ENCODE measurements around the gene PAQR9. TPM values are rescaled to one million over a fixed set of nuclear protein-coding genes. Genes with fewer than 3 reads are reported as not detected.

Gene PAQR9
- polyA plus RNA-seq, 2 of the 4 experiments (the other 2 are of a cell fraction): 3.0 to 3.1 TPM

DNA sequence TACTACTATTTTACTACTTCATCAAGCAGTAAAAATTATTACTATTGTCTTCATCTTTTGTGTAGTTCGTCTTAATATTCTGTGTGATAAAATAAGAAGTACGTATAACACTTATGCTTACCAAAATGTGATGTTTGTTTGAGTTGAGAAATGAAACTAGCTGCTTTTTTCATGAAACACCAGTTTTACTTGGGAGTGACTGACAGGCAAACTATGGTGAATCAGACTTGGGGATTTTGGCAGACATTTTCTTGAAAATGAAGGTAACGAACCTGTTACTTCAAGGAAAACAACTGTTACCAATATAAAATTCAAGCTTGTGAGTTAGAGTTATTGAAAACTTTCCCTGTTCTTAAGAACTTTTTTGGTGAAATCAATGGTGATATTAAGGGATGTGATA is 48.2 kb upstream of the PAQR9 start (continued):
- TF ChIP-seq, protein P1, sequence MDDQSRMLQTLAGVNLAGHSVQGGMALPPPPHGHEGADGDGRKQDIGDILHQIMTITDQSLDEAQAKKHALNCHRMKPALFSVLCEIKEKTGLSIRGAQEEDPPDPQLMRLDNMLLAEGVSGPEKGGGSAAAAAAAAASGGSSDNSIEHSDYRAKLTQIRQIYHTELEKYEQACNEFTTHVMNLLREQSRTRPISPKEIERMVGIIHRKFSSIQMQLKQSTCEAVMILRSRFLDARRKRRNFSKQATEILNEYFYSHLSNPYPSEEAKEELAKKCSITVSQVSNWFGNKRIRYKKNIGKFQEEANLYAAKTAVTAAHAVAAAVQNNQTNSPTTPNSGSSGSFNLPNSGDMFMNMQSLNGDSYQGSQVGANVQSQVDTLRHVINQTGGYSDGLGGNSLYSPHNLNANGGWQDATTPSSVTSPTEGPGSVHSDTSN (IDR thresholded peaks at IDR 0.05): no peak
- TF ChIP-seq USF2 (IDR thresholded peaks at IDR 0.05) (no peak), CHD4 (IDR thresholded peaks at IDR 0.05; ENCODE audit: borderline replicate concordance) (no peak), E2F6 (IDR thresholded peaks at IDR 0.05; ENCODE audit: borderline replicate concordance, low read depth) (no peak), RFX5 (IDR thresholded peaks at IDR 0.05) (no peak), KDM5A (IDR thresholded peaks at IDR 0.05) (no peak)

DNA sequence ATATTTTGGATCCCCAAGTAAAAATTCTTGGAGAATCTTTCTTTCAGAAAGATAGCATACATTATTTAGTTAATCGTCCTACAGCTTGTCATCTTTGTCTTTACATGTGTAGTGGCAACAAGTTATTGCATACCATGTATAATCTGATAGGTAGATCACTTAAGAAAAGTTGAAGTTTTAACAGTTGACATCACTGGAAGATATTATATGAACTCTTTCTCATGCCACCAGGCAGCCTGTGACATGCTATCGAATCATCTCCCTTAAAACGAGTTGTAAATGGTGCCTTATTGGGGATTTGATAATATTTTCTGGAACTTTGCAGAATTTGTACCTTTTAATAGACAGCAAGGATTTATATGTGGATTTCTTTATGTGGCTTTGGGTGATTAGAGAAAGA is 46.5 kb upstream of the PAQR9 start:
- Histone ChIP-seq H3K4me2 (no peak overlapping the region), H3K4me3 (no peak overlapping the region), H3K9me3 (no peaks in the 10 kb centered on the region), H3K27ac (no peak overlapping the region), H3K4me1 (peaks cover 17% of the 10 kb centered on the region; the same call in 2 of the 3 replicates)
- no peak for TF ChIP-seq TP53 (CRISPR knock-in tag; IDR thresholded peaks at IDR 0.05)
- TF ChIP-seq HOXA7 (CRISPR knock-in tag; IDR thresholded peaks at IDR 0.05): no peak
- no peak for TF ChIP-seq GATA3 (IDR thresholded peaks at IDR 0.05; ENCODE audit: borderline replicate concordance)
- no peak for TF ChIP-seq CBX2 (IDR thresholded peaks at IDR 0.05; ENCODE audit: borderline replicate concordance, low read depth)
- no peak for TF ChIP-seq E2F6 (IDR thresholded peaks at IDR 0.05; ENCODE audit: borderline replicate concordance, low read depth)
- ChIA-PET POLR2A (no interaction called here), CTCF (interaction anchor here (2.2 kb wide), 1 partner anchor 181 kb away, joined by 7 read pairs; no protein-coding TSS in a partner anchor)
- no peak for FAIRE-seq
- DNase-seq (ENCODE audit: low read depth in 1 of 2, low spot score in 1 of 2): no peak
- WGBS (ENCODE audit: missing lambda C conversion rate): 56% methylated on average over 3 of the region's 3 CpGs
- ATAC-seq: no peak

- Histone ChIP-seq H3K9me3 (no peaks in the 10 kb centered on the region), H3K4me1 (peaks cover 37% of the 10 kb centered on the region), H3K27ac (no peak overlapping the region), H3K4me3 (no peak overlapping the region), H3K4me2 (peak overlapping the region; percentile 97)
- WGBS (ENCODE audit: missing lambda C conversion rate): 86% methylated on average over 2 of the region's 2 CpGs
- no peak for DNase-seq (ENCODE audit: low read depth in 1 of 2, low spot score in 1 of 2)
- no peak for FAIRE-seq
- ChIA-PET POLR2A (interaction anchor here (0.6 kb wide), 1 partner anchor 976 kb away, joined by 5 read pairs; no protein-coding TSS in a partner anchor), CTCF (interaction anchor here (1.9 kb wide), 1 partner anchor 11 kb away, joined by 5 read pairs; no protein-coding TSS in a partner anchor)
- no peak for ATAC-seq
- peak; percentile 98 for TF ChIP-seq MAFK (IDR thresholded peaks at IDR 0.05; ENCODE audit: partially characterized antibody)
- TF ChIP-seq HOXA7 (CRISPR knock-in tag; IDR thresholded peaks at IDR 0.05): no peak
- no peak for TF ChIP-seq POLR2AphosphoS2 (conservative IDR thresholded peaks at IDR 0.05; ENCODE audit: low read length)
- no peak for TF ChIP-seq EHMT2 (IDR thresholded peaks at IDR 0.05; ENCODE audit: low read depth)
- TF ChIP-seq SREBF2 (IDR thresholded peaks at IDR 0.05): no peak
These were observed 41.3 kb upstream of the PAQR9 start for GRCh38 chr3:143004823-143005222.

DNA sequence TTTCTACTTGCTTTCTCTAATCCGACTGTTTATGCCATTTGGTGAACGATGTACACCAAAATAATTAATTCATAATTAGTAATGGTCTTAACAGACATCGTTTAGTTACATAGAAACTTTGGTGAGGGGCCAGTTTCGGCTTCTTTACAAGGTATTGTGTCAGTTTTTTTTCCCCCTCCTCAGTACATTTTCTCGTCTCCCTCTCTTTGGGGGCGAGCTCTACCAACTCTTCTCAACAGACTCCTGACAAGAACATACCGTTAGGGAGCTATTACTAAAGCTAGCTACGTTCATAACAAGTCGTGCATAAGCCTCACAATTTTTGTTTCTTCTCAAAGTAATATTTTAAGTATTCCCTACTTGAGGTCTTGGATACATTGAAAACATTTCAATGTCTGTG is 39.3 kb upstream of the PAQR9 start:
- TF ChIP-seq RNF2 (IDR thresholded peaks at IDR 0.05; ENCODE audit: borderline replicate concordance, low read depth) (no peak), SREBF2 (IDR thresholded peaks at IDR 0.05) (no peak), SMC3 (IDR thresholded peaks at IDR 0.05) (no peak), RARB (CRISPR knock-in tag; IDR thresholded peaks at IDR 0.05) (no peak), HEYL (CRISPR knock-in tag; IDR thresholded peaks at IDR 0.05) (no peak), HDAC2 (IDR thresholded peaks at IDR 0.05) (no peak), BHLHE40 (IDR thresholded peaks at IDR 0.05; ENCODE audit: low read depth, low read length) (no peak)
- no peak for ATAC-seq
- Histone ChIP-seq H3K4me3 (peak overlapping the region; percentile 93), H3K4me1 (peaks cover 39% of the 10 kb centered on the region), H3K9me3 (no peaks in the 10 kb centered on the region), H3K27ac (peak overlapping the region; percentile 91 to 96), H3K4me2 (peak overlapping the region; percentile 97)
- POLR2A ChIA-PET: interaction anchor here (0.6 to 2.8 kb wide), 4 partner anchors 11 to 424 kb away, joined by 5 to 20 read pairs (median 12); partner anchors contain the start of genes ATR and PCOLCE2
- CTCF ChIA-PET: interaction anchor here (0.6 to 2.1 kb wide), 6 partner anchors 9 to 174 kb away, joined by 3 to 5 read pairs (median 4); no protein-coding TSS in a partner anchor
- no peak for DNase-seq (ENCODE audit: low read depth in 1 of 2, low spot score in 1 of 2)
- no peak for FAIRE-seq
- WGBS (ENCODE audit: missing lambda C conversion rate): 3% methylated on average over 9 of the region's 9 CpGs
